HG03196 (cell line): ENCODE measurements around the gene HDGF.

ENCODE experiments used
- ATAC-seq: cut with Tn5 transposase; IDR thresholded peaks from one replicate; pipeline ENCODE4 v1.9.1; 2021; ENCODE audit not compliant: unreplicated experiment

The HDGF gene

DNA sequence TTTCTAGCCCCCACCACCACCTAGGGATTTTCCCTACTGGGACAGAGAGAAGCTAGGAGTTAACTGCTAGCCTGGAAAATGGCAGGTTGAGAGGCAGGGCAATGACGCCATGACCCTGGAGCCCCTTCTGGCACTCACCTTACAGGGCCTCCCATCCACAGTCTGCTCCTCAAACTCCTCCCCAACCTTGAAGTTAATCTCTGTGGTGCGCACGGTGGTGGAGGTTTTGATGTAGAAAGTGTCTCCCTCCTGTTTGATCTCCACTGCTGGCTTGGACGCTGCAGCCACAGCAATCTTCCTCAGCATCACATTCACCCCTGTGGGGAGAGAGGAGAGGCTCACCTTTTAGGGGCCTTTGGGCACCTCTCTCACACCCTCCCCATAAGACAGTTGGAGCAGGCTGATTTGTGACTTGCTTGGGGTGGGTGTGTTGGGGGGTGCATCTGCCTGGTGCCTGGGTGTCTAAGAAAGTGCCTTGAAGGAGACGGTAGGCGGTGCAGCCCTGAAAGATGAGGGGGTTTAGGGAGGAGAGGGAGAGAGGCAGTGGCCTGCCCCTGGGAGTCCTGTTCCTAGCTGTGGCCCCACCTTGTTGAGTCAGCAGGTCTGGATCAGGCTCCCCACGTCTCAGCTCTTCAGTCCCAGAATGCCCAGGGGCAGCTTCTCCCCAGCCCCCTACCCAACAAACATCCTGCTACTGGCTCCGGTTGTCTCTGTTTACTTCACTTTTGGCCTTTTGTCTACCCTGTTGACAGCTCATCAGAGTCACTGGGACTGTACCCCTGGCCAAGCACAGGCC lies 50.5 kb downstream of the HDGF start:
- no peak for ATAC-seq

DNA sequence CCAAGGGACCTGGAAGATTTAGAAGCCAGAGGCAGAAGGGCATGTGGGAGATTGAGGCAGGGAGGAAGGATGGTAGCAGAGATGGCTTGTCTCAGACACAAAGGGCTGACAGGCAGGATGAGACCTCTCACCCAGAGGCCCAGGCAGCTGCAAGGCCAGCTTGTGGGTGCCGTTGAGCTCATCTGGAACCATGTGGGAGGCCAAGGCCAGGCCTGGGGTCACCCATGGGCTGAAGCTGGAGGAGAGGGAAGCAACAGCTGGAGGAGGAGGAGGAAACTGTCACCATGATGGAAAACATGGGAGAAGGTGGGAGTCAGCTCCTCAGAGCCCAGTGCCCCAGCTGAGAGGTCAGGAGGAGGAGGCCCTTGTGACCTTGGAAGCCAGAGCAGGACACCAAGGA lies 52.5 kb downstream of the HDGF start:
- no peak for ATAC-seq

GRCh38 chr1:156697481-156697880 lies 54.0 kb downstream of the HDGF start:
- no peak for ATAC-seq

DNA sequence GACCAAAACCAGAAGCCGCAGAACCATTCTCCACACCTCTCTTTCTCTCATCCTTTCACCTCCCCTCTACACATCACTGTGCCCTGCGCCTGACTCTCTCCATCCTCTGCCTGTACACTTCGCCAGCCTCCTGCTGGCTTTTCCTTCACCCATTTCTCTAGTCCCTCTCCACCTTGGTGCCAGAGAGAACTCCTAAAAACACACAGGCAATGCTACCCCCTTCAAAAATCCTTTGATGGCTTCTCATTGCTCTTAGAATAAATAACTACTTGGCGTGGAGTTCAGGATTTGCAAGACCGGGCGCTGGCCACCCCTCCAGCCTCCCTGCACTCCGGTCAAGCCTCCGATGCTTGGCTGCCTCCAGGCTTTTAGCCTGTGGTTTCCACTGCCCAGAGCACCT lies 54.7 kb downstream of the HDGF start:
- no peak for ATAC-seq

DNA sequence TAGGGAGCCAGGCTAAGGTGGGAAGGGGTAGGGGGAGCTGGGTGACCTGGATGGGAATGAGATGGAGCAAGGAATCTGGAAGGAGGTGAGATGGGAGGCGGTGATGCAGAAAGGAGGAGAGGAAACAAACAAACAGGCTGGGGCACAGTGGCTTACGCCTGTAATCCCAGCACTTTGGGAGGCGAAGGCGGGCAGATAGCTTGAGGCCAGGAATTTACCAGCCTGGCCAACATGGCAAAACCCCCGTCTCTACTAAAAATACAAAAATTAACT lies 56.8 kb downstream of the HDGF start:
- ATAC-seq = no peak

DNA sequence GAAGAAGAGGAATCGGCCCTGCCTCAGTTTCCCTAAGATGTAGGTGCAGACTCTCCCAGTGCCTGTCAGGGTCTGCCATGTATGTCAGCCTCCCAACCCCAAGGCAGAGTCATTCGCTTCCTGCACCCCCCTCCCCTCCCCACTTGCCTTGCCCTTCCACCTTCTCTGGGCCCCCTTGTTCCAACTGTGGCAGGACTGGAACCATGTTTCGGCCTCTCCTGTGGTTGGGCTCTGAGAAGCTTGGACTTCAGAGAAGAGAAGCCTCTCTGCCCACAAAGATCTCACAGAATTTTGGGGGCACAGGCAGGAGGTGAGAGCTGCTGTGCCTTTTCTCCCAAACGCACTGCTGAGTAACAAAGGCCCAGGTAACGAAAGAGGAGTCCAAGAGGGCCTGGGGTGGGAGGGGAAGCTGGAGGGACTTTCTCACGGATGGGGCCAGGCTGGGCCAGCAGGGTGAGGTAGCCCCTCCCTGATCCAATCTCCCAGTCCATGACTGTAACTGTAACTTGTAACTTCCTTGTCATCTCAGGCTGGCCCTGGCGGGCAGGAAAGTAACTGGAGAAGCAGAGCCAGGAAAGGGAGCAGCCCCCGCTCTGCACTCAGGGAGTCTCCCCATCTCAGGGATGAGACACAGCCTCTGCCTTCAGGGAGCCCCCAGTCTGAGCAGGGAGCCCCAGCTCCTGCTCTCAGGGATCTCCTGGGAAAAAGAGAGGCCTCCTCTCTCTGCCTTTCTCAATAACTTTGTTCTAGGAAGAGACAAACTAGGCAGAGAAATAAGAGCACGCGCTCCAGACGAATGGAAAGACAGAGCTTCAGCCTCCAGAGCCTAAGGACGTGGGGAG lies 57.4 kb downstream of the HDGF start:
- ATAC-seq = no peak

DNA sequence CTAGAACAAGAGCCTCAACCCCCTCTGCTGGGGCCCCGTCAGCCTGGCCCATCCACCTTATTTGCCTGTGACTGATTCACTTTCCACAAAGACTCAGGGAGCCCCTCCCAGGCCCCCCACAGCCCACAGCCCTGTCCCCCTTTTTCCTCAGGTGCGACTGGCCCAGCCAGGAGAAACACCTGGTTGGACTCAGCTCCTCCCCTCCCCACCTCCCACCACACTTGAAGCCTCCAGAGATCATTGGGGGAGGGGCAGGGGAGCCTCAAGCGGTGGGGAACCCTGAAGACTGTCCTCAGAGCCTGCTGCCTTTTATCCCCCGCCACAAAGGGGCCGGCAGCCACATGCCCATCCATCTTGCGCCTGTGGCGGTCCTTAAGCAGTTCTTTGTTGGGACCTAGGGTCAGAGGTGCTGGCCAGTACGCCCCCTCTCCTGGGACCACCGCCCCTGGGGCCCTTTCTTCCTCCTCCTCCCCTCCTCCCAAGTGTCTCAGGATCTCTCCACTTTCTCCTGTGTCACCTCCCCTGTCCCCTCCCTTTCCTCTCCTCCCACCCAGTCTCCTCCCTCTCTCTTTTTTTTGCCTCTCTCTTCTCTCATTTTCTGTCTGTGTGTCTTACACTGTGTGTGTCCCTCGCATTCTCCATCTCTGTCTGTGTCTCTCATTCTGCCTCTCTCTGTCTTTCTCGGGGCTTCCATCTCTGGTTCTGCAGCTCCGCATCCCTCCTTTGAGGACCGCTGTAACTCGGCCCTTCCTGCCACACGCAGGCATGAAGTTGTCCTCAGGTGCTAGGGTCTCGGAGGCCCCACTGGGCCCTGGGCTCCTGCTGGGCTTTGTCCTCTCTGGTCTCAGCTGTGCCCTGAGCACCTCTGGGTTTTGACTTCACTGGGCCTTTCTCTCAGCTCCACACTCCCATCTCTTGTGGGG lies 58.3 kb downstream of the HDGF start:
- no peak for ATAC-seq

- ATAC-seq = no peak
These were observed 59.0 kb downstream of the HDGF start for GRCh38 chr1:156692441-156692924.
